ENCODE measurements around the gene MAP2K2.

The MAP2K2 gene

GRCh38 chr19:4097501-4097900 is 26.4 kb downstream of the MAP2K2 start:
- no peak for DNase-seq

GRCh38 chr19:4096049-4096892 is 27.7 kb downstream of the MAP2K2 start:
- DNase-seq = no peak

DNA sequence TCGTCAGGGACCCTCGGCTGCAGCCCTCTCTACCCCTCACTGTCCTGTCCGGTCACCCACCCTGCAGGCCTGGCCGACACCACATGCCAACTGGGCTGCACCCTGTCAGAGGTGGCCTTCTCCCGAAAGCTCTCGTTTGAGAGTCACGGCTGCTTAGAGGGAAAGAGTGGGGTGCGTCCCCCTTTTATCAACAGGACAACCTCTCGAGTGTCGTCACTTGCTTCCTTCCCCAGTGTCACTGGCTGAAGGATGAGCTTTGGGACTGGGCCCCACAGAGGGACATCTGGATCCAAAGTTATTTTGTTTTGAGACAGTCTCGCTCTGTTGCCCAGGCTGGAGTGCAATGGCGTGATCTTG is 28.5 kb downstream of the MAP2K2 start:
- no peak for DNase-seq

DNA sequence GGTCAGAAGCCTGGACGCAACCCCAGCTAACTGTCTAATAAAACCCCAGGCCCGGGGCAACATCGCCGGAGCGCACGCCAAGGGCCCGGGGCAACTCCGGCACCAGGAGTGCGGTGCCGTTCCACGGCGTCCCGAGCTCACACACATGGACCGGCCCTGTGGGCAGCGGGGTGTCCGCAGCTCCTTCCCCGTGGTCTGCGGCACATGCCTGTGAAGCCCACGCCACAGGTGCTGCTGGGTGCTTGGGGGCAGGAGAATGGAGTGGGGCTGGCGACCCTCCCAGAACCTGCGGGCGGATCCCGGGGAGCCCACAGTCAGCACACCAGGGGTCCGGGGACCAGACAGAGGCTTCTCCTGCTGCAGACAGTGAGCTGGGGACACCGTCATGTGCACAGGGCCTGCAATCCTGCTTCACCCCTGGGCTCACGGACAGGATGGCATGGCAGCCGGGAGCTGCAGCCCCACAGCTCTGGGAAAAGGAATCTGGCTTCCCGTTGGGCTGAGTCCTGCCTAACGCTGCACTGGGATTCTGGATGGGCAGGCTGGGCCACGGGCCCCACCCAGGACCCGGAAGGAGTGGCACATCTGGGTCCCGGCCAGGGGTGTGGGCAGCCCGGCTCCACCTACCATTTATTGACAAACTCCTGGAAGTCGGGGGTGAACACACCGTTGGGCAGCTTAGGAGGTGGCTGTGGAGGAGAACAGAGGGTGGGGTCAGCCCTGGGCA is 29.0 kb downstream of the MAP2K2 start:
- DNase-seq = no peak

DNA sequence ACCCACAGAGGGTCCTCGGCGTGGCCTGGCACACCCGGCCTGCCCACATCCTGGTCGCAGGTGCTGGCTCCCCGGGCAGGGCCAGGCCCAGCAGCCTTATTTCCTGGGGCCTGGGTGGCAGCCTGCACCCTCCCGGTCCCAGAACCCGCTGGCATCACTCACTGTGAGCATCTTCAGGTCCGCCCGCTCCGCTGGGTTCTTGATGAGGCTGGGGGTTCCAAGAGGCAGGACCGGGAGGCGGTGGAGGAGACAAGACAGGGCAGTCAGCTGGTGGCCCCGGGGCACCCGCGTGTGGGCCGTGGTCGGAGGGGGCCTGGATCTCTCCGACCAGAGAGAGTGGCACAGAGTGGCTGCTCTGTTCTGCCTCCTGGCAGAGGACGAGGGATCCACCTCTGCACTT is 29.6 kb downstream of the MAP2K2 start:
- DNase-seq = no peak

DNA sequence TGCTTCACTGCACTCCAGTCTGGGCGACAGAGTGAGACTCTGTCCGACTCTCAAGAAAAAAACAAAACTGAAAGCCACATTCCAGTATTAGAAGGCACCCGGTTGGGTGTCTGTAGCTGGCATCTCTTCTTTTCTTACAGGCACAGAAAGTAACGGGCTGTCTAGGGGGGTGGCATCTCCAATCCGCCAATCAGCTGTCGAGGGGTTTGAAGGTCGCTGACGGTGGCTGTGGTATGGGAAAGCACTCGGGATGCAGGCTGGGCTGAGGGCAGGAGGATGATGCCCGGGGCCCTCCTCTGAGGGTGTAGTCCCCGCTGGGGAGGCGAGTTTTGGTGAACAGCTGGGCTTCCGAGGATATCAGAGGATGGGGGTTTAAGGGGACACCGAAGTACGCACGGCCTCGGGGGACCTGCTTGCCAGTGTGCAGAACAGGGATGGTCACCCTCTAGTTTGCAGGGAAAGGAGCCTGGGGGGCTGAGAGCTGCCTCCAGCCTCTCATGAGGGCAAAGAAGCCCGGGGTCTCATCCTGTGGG is 30.2 kb downstream of the MAP2K2 start:
- DNase-seq = no peak

- no peak for DNase-seq
These were observed 33.3 kb downstream of the MAP2K2 start for GRCh38 chr19:4090356-4091220.

DNA sequence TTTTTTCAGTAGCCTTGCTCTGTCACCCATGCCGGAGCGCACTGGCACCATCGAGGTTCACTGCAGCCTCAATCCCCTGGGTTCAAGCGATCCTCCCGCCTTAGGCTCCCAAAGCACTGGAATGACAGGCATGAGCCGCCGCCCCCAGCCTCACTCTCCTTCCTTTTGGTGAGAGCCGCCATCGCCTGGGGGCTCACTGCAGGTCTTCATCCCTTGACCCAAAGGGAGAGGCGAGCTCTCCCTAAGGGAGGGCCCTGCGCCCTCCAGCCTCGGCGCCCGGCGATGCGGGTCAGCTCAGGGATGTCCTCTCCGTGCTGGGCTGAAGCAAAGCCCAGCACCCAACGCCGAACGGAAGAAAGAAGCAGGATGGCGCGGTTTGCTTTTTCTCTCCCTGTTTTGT is 34.0 kb downstream of the MAP2K2 start:
- DNase-seq = no peak

DNA sequence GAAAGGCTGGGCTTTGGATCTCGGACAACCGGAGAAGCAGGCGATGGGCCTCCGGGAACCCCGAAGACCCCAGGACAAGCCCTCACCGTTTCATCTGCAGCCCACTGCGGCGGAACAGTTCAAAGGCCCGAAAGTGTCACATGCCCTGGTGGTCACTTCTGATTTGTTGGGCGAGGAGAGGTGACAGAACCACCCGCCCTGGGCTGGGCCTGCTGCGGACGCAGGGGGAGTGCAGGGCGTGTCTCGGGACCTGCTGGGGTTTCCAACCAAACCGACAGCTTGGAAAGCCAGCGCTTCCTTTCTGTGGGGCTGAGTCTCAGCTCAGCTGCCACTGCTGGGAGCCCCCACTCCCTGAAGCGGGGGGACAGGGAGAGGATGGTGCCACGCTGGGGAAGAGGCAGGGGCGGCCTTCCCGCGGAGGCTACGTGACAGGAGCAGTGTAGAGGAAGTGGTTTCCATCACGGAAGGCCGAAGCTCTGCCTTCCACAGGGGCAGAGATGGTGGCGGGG is 34.5 kb downstream of the MAP2K2 start:
- DNase-seq = no peak

- no peak for DNase-seq
These were observed 34.9 kb downstream of the MAP2K2 start for GRCh38 chr19:4088975-4089374.

GRCh38 chr19:4087787-4088679 is 35.9 kb downstream of the MAP2K2 start:
- DNase-seq = no peak

DNA sequence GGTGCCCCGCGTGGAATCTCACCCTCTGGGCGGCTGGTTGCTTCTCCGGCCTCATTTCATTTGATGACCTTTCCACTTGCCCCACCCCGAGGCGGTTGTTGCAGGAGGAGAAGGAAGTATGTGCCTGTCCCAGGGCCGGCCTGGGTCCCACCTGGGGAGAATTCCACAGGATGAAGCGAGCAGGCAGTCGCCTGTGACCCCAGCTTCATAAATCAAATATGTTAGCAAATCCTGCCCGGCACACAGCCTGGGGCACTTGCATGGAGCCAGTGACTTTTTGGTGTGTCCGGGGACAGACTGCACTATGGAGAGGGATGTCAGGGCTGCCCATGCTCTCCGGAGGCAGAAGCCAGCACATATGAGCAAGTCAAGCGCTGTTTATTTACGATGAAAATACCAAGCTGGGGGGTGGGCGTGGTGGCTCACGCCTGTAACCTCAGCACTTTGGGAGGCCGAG is 37.5 kb downstream of the MAP2K2 start:
- DNase-seq = no peak

- no peak for DNase-seq
These were observed 39.4 kb downstream of the MAP2K2 start for GRCh38 chr19:4084547-4084877.

- DNase-seq = peak; percentile 83
These were observed 40.0 kb downstream of the MAP2K2 start for GRCh38 chr19:4083677-4084546.

DNA sequence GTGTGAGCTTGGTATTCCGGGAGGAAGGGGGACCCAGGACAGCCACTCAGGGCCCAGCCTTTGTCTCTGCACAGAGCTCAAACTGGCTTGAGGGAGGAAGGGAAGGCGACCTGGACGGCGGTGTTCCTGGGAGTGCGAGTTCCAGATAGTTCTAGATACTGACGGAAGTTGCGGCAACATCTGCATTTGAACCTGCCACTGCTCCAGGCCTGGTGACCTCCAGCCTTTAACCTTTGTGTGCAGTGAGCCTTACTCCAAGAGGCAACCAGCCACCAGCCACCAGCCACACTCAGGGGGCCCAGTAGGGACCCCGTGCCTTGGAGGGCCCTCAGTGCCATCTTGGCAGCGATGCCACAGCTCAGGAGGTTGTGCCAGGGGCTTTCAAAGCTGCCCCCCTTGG is 41.8 kb downstream of the MAP2K2 start:
- DNase-seq = no peak

- peak; percentile 26 for DNase-seq
These were observed 42.3 kb downstream of the MAP2K2 start for GRCh38 chr19:4081441-4082129.

GRCh38 chr19:4080473-4080872 is 43.4 kb downstream of the MAP2K2 start:
- DNase-seq = no peak

DNA sequence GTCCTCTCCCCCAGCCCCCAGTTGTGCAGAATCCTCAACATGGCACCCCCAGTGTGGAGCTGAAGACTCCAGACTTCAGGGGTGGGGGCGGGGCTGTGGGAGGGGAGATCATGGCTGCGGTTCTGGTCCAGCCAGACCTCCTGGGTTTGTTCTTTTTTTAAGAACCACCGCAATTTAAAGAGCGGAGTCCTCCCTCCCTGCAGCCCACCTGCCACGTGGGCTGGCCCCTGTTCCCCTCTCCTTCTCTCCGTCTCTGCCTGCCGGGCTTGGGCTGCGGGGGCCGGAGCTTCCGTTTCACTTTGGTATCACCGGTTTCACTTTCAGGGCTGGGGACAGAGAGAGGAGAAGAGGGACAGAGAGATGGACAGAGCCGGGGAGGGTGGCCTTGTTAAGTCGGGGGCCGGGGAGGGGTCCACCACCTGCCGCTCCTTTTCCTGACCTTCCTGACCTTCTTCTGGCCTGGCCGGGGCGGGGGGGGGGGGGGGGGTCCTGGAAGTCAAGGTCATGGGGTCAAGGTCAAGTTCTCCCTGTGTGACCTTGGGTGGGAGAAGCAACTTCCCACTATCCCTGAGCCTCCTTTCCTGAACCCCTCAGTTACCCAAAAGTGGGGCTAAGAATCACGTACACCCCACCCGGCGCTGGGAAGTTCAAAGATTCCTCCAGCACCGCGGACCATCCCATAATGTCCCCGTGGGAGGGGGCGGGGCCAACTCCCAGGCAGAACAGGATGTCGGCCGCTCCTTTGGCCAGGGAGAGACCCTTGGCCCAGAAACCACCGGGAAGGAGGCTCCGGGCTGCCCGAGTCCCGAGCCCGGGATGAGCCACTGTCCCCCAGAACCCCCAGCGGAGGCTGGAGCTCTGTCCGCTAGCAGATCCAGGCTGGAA is 45.9 kb downstream of the MAP2K2 start:
- DNase-seq = peak; percentile 70

- no peak for DNase-seq
These were observed 46.9 kb downstream of the MAP2K2 start for GRCh38 chr19:4077007-4077374.

Data from DMS53 (cell line).